ENCODE measurements around the gene ADRA2B.

The ADRA2B gene

GRCh38 chr2:96117701-96118588 lies 1.6 kb upstream of the ADRA2B start:
- DNase-seq, result no peak
- ChIA-PET POLR2A (no interaction called here), CTCF (interaction anchor here (0.6 to 3.2 kb wide), 20 partner anchors 10 to 405 kb away, joined by 3 to 22 read pairs (median 4); partner anchors contain the start of gene ASTL)
- peaks cover 0 to 7% (median 0%) of the 10 kb centered on the region in 5 experiments for H3K9me3 ChIP-seq (ENCODE audit: control extremely low read depth in 1 of 5, control insufficient read depth in 4 of 5, insufficient read depth in 2 of 5, low read depth in 1 of 5, low read length in 4 of 5)
- no peaks in the 10 kb centered on the region for H3K36me3 ChIP-seq (ENCODE audit: control insufficient read depth in 4 of 4, insufficient read depth in 4 of 4, low read length in 3 of 4)
- WGBS (ENCODE audit: insufficient coverage), result 57% methylated on average over 12 of the region's 17 CpGs
- no peak overlapping the region for H3K27ac ChIP-seq (ENCODE audit: insufficient read depth in 1 of 2, low read depth in 1 of 2, low read length in 2 of 2, poor library complexity in 1 of 2, severe bottlenecking in 2 of 2)
- peaks cover 0 to 41% (median 8%) of the 10 kb centered on the region in 5 experiments for H3K27me3 ChIP-seq (replicated peaks in 2 of 5; ENCODE audit: control insufficient read depth in 4 of 5, insufficient read depth in 5 of 5, low read length in 4 of 5)
- peaks cover 0 to 32% (median 27%) of the 10 kb centered on the region in 4 experiments for H3K4me1 ChIP-seq (ENCODE audit: control extremely low read depth in 1 of 4, control insufficient read depth in 4 of 4, insufficient read depth in 4 of 4, low read length in 3 of 4)
- H3K4me3 ChIP-seq (ENCODE audit: control insufficient read depth in 1 of 7, extremely low read depth in 1 of 7, insufficient read depth in 4 of 7, low read depth in 2 of 7, low read length in 6 of 7), result peak overlapping the region in 1 of 7 experiments; percentile 73

GRCh38 chr2:96116879-96117533 lies 635 bp upstream of the ADRA2B start:
- H3K4me1 ChIP-seq (ENCODE audit: control extremely low read depth in 1 of 4, control insufficient read depth in 4 of 4, insufficient read depth in 4 of 4, low read length in 3 of 4), result peaks cover 0 to 32% (median 27%) of the 10 kb centered on the region in 4 experiments
- peaks cover 0 to 7% (median 0%) of the 10 kb centered on the region in 5 experiments for H3K9me3 ChIP-seq (ENCODE audit: control extremely low read depth in 1 of 5, control insufficient read depth in 4 of 5, insufficient read depth in 2 of 5, low read depth in 1 of 5, low read length in 4 of 5)
- CTCF ChIA-PET, result interaction anchor here (0.6 to 3.2 kb wide), 20 partner anchors 9 to 793 kb away, joined by 3 to 22 read pairs (median 4); no protein-coding TSS in a partner anchor
- no peaks in the 10 kb centered on the region for H3K36me3 ChIP-seq (ENCODE audit: control insufficient read depth in 4 of 4, insufficient read depth in 4 of 4, low read length in 3 of 4)
- H3K27me3 ChIP-seq (replicated peaks in 2 of 5; ENCODE audit: control insufficient read depth in 4 of 5, insufficient read depth in 5 of 5, low read length in 4 of 5), result peaks cover 0 to 41% (median 8%) of the 10 kb centered on the region in 5 experiments
- peak; percentile 28 to 54 (median 47) for DNase-seq
- H3K4me3 ChIP-seq (ENCODE audit: control insufficient read depth in 1 of 7, extremely low read depth in 1 of 7, insufficient read depth in 4 of 7, low read depth in 2 of 7, low read length in 6 of 7), result peak overlapping the region in 6 of 7 experiments; percentile 42 to 73 (median 56)
- WGBS (ENCODE audit: insufficient coverage), result 2% methylated on average over 40 of the region's 62 CpGs
- POLR2A ChIA-PET, result no interaction called here
- no peak overlapping the region for H3K27ac ChIP-seq (ENCODE audit: insufficient read depth in 1 of 2, low read depth in 1 of 2, low read length in 2 of 2, poor library complexity in 1 of 2, severe bottlenecking in 2 of 2)

GRCh38 chr2:96115631-96116423 lies 544 bp downstream of the ADRA2B start:
- WGBS (ENCODE audit: insufficient coverage), result 54% methylated on average over 65 of the region's 77 CpGs
- Histone ChIP-seq H3K27ac (ENCODE audit: insufficient read depth in 1 of 2, low read depth in 1 of 2, low read length in 2 of 2, poor library complexity in 1 of 2, severe bottlenecking in 2 of 2) (no peak overlapping the region), H3K27me3 (replicated peaks in 2 of 5; ENCODE audit: control insufficient read depth in 4 of 5, insufficient read depth in 5 of 5, low read length in 4 of 5) (peaks cover 0 to 35% (median 8%) of the 10 kb centered on the region in 5 experiments), H3K4me1 (ENCODE audit: control extremely low read depth in 1 of 4, control insufficient read depth in 4 of 4, insufficient read depth in 4 of 4, low read length in 3 of 4) (peaks cover 0 to 29% (median 27%) of the 10 kb centered on the region in 4 experiments), H3K4me3 (ENCODE audit: control insufficient read depth in 1 of 7, extremely low read depth in 1 of 7, insufficient read depth in 4 of 7, low read depth in 2 of 7, low read length in 6 of 7) (peak overlapping the region in 3 of 7 experiments; percentile 61 to 73 (median 61)), H3K9me3 (ENCODE audit: control extremely low read depth in 1 of 5, control insufficient read depth in 4 of 5, insufficient read depth in 2 of 5, low read depth in 1 of 5, low read length in 4 of 5) (peaks cover 0 to 7% (median 0%) of the 10 kb centered on the region in 5 experiments), H3K36me3 (ENCODE audit: control insufficient read depth in 4 of 4, insufficient read depth in 4 of 4, low read length in 3 of 4) (no peaks in the 10 kb centered on the region)
- ChIA-PET POLR2A (no interaction called here), CTCF (interaction anchor here (0.9 to 3.2 kb wide), 8 partner anchors 13 to 123 kb away, joined by 3 to 22 read pairs (median 5); no protein-coding TSS in a partner anchor)
- DNase-seq, result no peak

- CTCF ChIA-PET, result interaction anchor here (0.9 to 1.7 kb wide), 2 partner anchors 43 to 122 kb away, joined by 3 to 4 read pairs; no protein-coding TSS in a partner anchor
- POLR2A ChIA-PET, result no interaction called here
- peaks cover 0 to 23% (median 20%) of the 10 kb centered on the region in 4 experiments for H3K4me1 ChIP-seq (ENCODE audit: control extremely low read depth in 1 of 4, control insufficient read depth in 4 of 4, insufficient read depth in 4 of 4, low read length in 3 of 4)
- no peak overlapping the region for H3K27ac ChIP-seq (ENCODE audit: insufficient read depth in 1 of 2, low read depth in 1 of 2, low read length in 2 of 2, poor library complexity in 1 of 2, severe bottlenecking in 2 of 2)
- H3K36me3 ChIP-seq (ENCODE audit: control insufficient read depth in 4 of 4, insufficient read depth in 4 of 4, low read length in 3 of 4), result no peaks in the 10 kb centered on the region
- H3K27me3 ChIP-seq (replicated peaks in 2 of 5; ENCODE audit: control insufficient read depth in 4 of 5, insufficient read depth in 5 of 5, low read length in 4 of 5), result peaks cover 0 to 35% (median 8%) of the 10 kb centered on the region in 5 experiments
- WGBS (ENCODE audit: insufficient coverage), result 97% methylated on average over 17 of the region's 24 CpGs
- H3K9me3 ChIP-seq (ENCODE audit: control extremely low read depth in 1 of 5, control insufficient read depth in 4 of 5, insufficient read depth in 2 of 5, low read depth in 1 of 5, low read length in 4 of 5), result peaks cover 0 to 7% (median 0%) of the 10 kb centered on the region in 5 experiments
- H3K4me3 ChIP-seq (ENCODE audit: control insufficient read depth in 1 of 7, extremely low read depth in 1 of 7, insufficient read depth in 4 of 7, low read depth in 2 of 7, low read length in 6 of 7), result no peak overlapping the region
- no peak for DNase-seq
Observed at GRCh38 chr2:96114903-96115581, 1.3 kb downstream of the ADRA2B start.

GRCh38 chr2:96114546-96114902 lies 1.8 kb downstream of the ADRA2B start:
- peaks cover 0 to 17% (median 15%) of the 10 kb centered on the region in 4 experiments for H3K4me1 ChIP-seq (ENCODE audit: control extremely low read depth in 1 of 4, control insufficient read depth in 4 of 4, insufficient read depth in 4 of 4, low read length in 3 of 4)
- DNase-seq, result no peak
- POLR2A ChIA-PET, result no interaction called here

GRCh38 chr2:96113951-96114350 lies 2.4 kb downstream of the ADRA2B start:
- Histone ChIP-seq H3K36me3 (ENCODE audit: control insufficient read depth in 4 of 4, insufficient read depth in 4 of 4, low read length in 3 of 4) (no peaks in the 10 kb centered on the region), H3K27me3 (replicated peaks in 2 of 5; ENCODE audit: control insufficient read depth in 4 of 5, insufficient read depth in 5 of 5, low read length in 4 of 5) (peaks cover 0 to 35% (median 8%) of the 10 kb centered on the region in 5 experiments), H3K9me3 (ENCODE audit: control extremely low read depth in 1 of 5, control insufficient read depth in 4 of 5, insufficient read depth in 2 of 5, low read depth in 1 of 5, low read length in 4 of 5) (peaks cover 0 to 7% (median 0%) of the 10 kb centered on the region in 5 experiments), H3K27ac (ENCODE audit: insufficient read depth in 1 of 2, low read depth in 1 of 2, low read length in 2 of 2, poor library complexity in 1 of 2, severe bottlenecking in 2 of 2) (no peak overlapping the region), H3K4me1 (ENCODE audit: control extremely low read depth in 1 of 4, control insufficient read depth in 4 of 4, insufficient read depth in 4 of 4, low read length in 3 of 4) (peaks cover 0 to 16% (median 14%) of the 10 kb centered on the region in 4 experiments), H3K4me3 (ENCODE audit: control insufficient read depth in 1 of 7, extremely low read depth in 1 of 7, insufficient read depth in 4 of 7, low read depth in 2 of 7, low read length in 6 of 7) (no peak overlapping the region)
- ChIA-PET POLR2A (no interaction called here), CTCF (interaction anchor here (0.6 to 1.1 kb wide), 5 partner anchors 11 to 91 kb away, joined by 3 to 4 read pairs (median 3); no protein-coding TSS in a partner anchor)
- DNase-seq, result no peak
- WGBS (ENCODE audit: insufficient coverage), result 93% methylated on average over 9 of the region's 17 CpGs

More at GRCh38 chr2:96114546-96114902, 1.8 kb downstream of the ADRA2B start:
- CTCF ChIA-PET, result interaction anchor here (0.9 kb wide), 1 partner anchor 121 kb away, joined by 4 read pairs; no protein-coding TSS in a partner anchor
- H3K4me3 ChIP-seq (ENCODE audit: control insufficient read depth in 1 of 7, extremely low read depth in 1 of 7, insufficient read depth in 4 of 7, low read depth in 2 of 7, low read length in 6 of 7), result no peak overlapping the region
- 97% methylated on average over 4 of the region's 13 CpGs for WGBS (ENCODE audit: insufficient coverage)
- no peak overlapping the region for H3K27ac ChIP-seq (ENCODE audit: insufficient read depth in 1 of 2, low read depth in 1 of 2, low read length in 2 of 2, poor library complexity in 1 of 2, severe bottlenecking in 2 of 2)
- H3K9me3 ChIP-seq (ENCODE audit: control extremely low read depth in 1 of 5, control insufficient read depth in 4 of 5, insufficient read depth in 2 of 5, low read depth in 1 of 5, low read length in 4 of 5), result peaks cover 0 to 7% (median 0%) of the 10 kb centered on the region in 5 experiments
- H3K27me3 ChIP-seq (replicated peaks in 2 of 5; ENCODE audit: control insufficient read depth in 4 of 5, insufficient read depth in 5 of 5, low read length in 4 of 5), result peaks cover 0 to 35% (median 8%) of the 10 kb centered on the region in 5 experiments
- no peaks in the 10 kb centered on the region for H3K36me3 ChIP-seq (ENCODE audit: control insufficient read depth in 4 of 4, insufficient read depth in 4 of 4, low read length in 3 of 4)
